HCT116 (cell line): ENCODE measurements around the gene NR2F6. TPM values are rescaled to one million over a fixed set of nuclear protein-coding genes. Genes with fewer than 3 reads are reported as not detected.
"Not testable (repeated sequence)": the region's sequence is repeated elsewhere in the genome, so short reads cannot be mapped to it uniquely, and the experiment has no call there.

Experiments used
- ATAC-seq: fragments of 200-7000 bp; cut with Tn5 transposase; 2 replicates; pipeline ENCODE4 v1.9.1; 2020; ENCODE audit warnings: mild to moderate bottlenecking, moderate library complexity
- BruUV-seq: library from RNA; stranded (reverse); fragments of 400-500 nt; replicated peaks from 2 replicates; lab custom pipeline; 2021; lab: Mats Ljungman, UMichigan
- CTCF ChIA-PET: fragments of 300-600 bp; sonication (Branson Sonifier 250); formaldehyde crosslinking; loops from one replicate; lab custom pipeline; 2021; ENCODE audit warnings: antibody characterized with exemption; lab: Charles Lee
- POLR2A ChIA-PET: fragments of 300-600, 350-600 bp; sonication (Branson Sonifier 250); formaldehyde crosslinking; loops from one replicate; lab custom pipeline; 2021; ENCODE audit warnings: antibody characterized with exemption; lab: Charles Lee
- RAD21 ChIA-PET, 2 experiments: fragments of 300-600 bp; sonication (Branson Sonifier 250); formaldehyde crosslinking; loops; one replicate each; lab custom pipeline; 2023; ENCODE audit warnings: low total read pairs in 2 of 2; ENCODE audit not compliant: uncharacterized antibody in 2 of 2, unreplicated experiment in 2 of 2, low non-redundant PET in 1 of 2; lab: Charles Lee
- DNase-seq: peaks from one replicate; pipeline ENCODE4 v3.0.0-alpha.2; 2010; ENCODE audit warnings: low read depth, low spot score
- H2AFZ ChIP-seq: fragments of 200-600 bp; shearing (Covaris generic), sonication (generic); 2 replicates; pipeline ENCODE4 v1.6.1; 2017; ENCODE audit warnings: low read depth, mixed run types, mixed read lengths, antibody characterized with exemption, low read length; ENCODE audit not compliant: poor library complexity, severe bottlenecking
- H3K27ac ChIP-seq: 2 replicates; pipeline ENCODE4 v1.5.1; 2012; ENCODE audit warnings: low read depth, low read length
- H3K27me3 ChIP-seq: fragments of 200-600 bp; sonication (generic); 2 replicates; pipeline ENCODE4 v1.6.1; 2016; ENCODE audit warnings: mixed run types, low read length, mixed read lengths; ENCODE audit not compliant: insufficient read depth
- H3K36me3 ChIP-seq, 2 experiments: fragments of 200-500 bp in 1 of 2; fragments of 200-600 bp in 1 of 2; sonication (Bioruptor generic) in 1 of 2; sonication (generic) in 1 of 2; 2 replicates each; pipeline versions ENCODE4 v1.5.1 to v1.6.1; 2014 to 2016; ENCODE audit warnings: low read length in 2 of 2, inconsistent platforms in 1 of 2, mixed read lengths in 1 of 2, mixed run types in 1 of 2; ENCODE audit not compliant: insufficient read depth in 2 of 2, control insufficient read depth in 1 of 2
- H3K4me1 ChIP-seq, 2 experiments: fragments of 200-600 bp in 1 of 2; sonication (generic) in 1 of 2; 2 replicates each; pipeline versions ENCODE4 v1.5.1 to v1.6.1; 2012 to 2017; ENCODE audit warnings: low read length in 2 of 2, inconsistent platforms in 1 of 2, mild to moderate bottlenecking in 1 of 2, mixed read lengths in 1 of 2, mixed run types in 1 of 2, moderate library complexity in 1 of 2; ENCODE audit not compliant: insufficient read depth in 2 of 2, control insufficient read depth in 1 of 2
- H3K4me2 ChIP-seq: fragments of 200-600 bp; sonication (generic); 2 replicates; pipeline ENCODE4 v1.6.1; 2017; ENCODE audit warnings: mixed run types, low read length, mixed read lengths
- H3K4me3 ChIP-seq, 2 experiments: fragments of 200-600 bp in 1 of 2; sonication (generic) in 1 of 2; replicated peaks in 1 of 2; 2 replicates each; pipeline ENCODE4 v1.5.1; 2011 to 2016; ENCODE audit warnings: low read length in 2 of 2, control low read depth in 1 of 2, low read depth in 1 of 2, mild to moderate bottlenecking in 1 of 2, mixed read lengths in 1 of 2, mixed run types in 1 of 2
- H3K79me2 ChIP-seq: fragments of 200-600 bp; sonication (generic); 2 replicates; pipeline ENCODE4 v1.6.1; 2017; ENCODE audit warnings: mild to moderate bottlenecking, mixed run types, low read length, moderate library complexity, mixed read lengths; ENCODE audit not compliant: insufficient read depth
- H3K9ac ChIP-seq: fragments of 200-600 bp; sonication (generic); 2 replicates; pipeline ENCODE4 v1.6.1; 2016; ENCODE audit warnings: low read length, mixed read lengths
- H3K9me2 ChIP-seq: fragments of 200-600 bp; sonication (generic), shearing (Covaris generic); 2 replicates; pipeline ENCODE4 v1.6.1; 2017; ENCODE audit warnings: mixed run types, mild to moderate bottlenecking, moderate library complexity; ENCODE audit not compliant: insufficient read depth
- H3K9me3 ChIP-seq, 2 experiments: fragments of 200-500 bp in 1 of 2; fragments of 200-600 bp in 1 of 2; sonication (Bioruptor generic) in 1 of 2; sonication (generic) in 1 of 2; 2 replicates each; pipeline ENCODE4 v1.6.1; 2014 to 2017; ENCODE audit warnings: low read length in 2 of 2, mixed read lengths in 2 of 2, inconsistent platforms in 1 of 2, low read depth in 1 of 2, mild to moderate bottlenecking in 1 of 2, mixed run types in 1 of 2, moderate library complexity in 1 of 2; ENCODE audit not compliant: control insufficient read depth in 1 of 2, insufficient read depth in 1 of 2
- H4K20me1 ChIP-seq: fragments of 200-600 bp; sonication (generic), shearing (Covaris generic); 2 replicates; pipeline ENCODE4 v1.6.1; 2017; ENCODE audit warnings: mixed run types, mild to moderate bottlenecking, moderate library complexity; ENCODE audit not compliant: insufficient read depth
- CBX3 ChIP-seq: IDR thresholded peaks from 2 replicates; pipeline ENCODE4 v1.6.1; 2012; ENCODE audit warnings: low read depth
- CEBPB ChIP-seq: IDR thresholded peaks from 2 replicates; pipeline ENCODE4 v1.6.1; 2012; ENCODE audit warnings: low read depth
- EGR1 ChIP-seq: IDR thresholded peaks from 2 replicates; pipeline ENCODE4 v1.6.1; 2012; ENCODE audit warnings: low read depth
- EZH2phosphoT487 ChIP-seq: fragments of 200-600 bp; IDR thresholded peaks from 2 replicates; pipeline ENCODE4 v1.6.1; 2018; ENCODE audit warnings: antibody characterized with exemption, borderline replicate concordance
- FOSL1 ChIP-seq: IDR thresholded peaks from 2 replicates; pipeline ENCODE4 v1.6.1; 2012; ENCODE audit warnings: low read depth
- JUND ChIP-seq: IDR thresholded peaks from 2 replicates; pipeline ENCODE4 v1.6.1; 2012
- POLR2AphosphoS5 ChIP-seq: IDR thresholded peaks from 2 replicates; pipeline ENCODE4 v1.6.1; 2011; ENCODE audit warnings: mild to moderate bottlenecking, low read depth, low read length, moderate library complexity
- RAD21 ChIP-seq: IDR thresholded peaks from 2 replicates; pipeline ENCODE4 v1.6.1; 2012; ENCODE audit warnings: low read depth, mild to moderate bottlenecking
- TCF7L2 ChIP-seq: IDR thresholded peaks from 2 replicates; pipeline ENCODE4 v1.7.0; 2011; ENCODE audit warnings: borderline replicate concordance, inconsistent platforms; ENCODE audit not compliant: insufficient read depth, insufficient read length; ENCODE audit errors: extremely low read depth
- intact Hi-C: fragments of 100-400 bp; cut with micrococcal nuclease; formaldehyde crosslinking; loops from 2 replicates; pipeline ENCODE4 v1.10.0; 2022
- total RNA-seq: library from RNA; stranded (reverse); gene quantifications from one replicate; pipeline ENCODE4 v1.2.1, GENCODE V29; 2021; ENCODE audit not compliant: unreplicated experiment

Gene NR2F6
- total RNA-seq, 1 experiment from 2014 or later: 88.0 TPM

DNA sequence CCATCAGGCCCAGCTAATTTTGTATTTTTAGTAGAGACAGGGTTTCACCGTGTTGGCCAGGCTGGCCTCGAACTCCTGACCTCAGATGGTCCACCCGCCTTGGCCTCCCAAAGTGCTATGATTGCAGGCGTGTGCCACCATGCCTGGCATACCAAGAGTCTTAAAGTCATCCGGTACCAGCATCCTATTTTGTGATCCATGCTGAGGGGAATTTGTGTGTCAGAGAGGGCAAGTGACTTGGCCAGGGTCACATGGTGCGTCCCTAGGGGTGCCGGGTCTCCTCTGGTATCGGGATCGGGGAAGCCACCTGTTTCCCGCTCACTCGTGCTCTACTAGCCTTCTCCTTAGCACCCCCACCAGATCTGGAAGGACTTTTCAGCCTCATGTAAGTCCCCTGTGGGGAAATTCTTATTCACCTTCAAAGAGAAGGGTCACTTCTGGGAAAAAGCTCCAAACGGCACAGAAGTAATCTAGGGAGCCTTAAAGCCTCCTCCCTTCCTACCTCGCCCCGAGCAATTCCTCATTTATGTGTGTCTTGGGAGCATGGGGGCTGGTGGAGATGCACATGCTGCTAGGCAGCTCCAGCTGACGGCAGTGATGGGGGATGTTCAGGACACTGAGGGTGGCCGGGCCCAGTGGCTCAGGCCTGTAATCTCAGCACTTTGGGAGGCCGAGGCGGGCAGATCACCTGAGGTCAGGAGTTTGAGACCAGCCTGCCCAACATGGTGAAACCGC is 29.9 kb upstream of the NR2F6 start (continued):
- TF ChIP-seq EZH2phosphoT487 (no peak), RAD21 (no peak), TCF7L2 (no peak), CBX3 (no peak)
- TF ChIP-seq, all 23 proteins: peak for 0

DNA sequence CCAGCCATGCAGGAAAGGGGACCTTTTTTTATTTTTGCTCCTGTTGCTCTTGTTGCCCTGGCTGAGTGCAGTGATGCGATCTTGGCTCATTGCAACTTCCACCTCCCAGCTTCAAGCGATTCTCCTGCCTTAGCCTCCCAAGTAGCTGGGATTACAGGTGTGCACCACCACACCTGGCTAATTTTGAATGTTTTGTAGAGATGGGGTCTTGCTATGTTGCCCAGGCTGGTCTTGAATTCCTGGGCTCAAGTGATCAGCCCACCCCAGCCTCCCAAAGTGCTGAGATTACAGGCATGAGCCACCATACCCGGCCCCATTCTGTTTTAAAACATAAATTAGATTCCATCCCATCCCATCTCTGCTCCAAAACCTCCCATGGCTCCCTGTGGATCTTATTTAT is 29.2 kb upstream of the NR2F6 start:
- H3K27me3 ChIP-seq, H3K4me1 ChIP-seq, BruUV-seq, H3K4me3 ChIP-seq, H3K9me3 ChIP-seq, CTCF ChIA-PET, RAD21 ChIA-PET, ATAC-seq, POLR2A ChIA-PET, H2AFZ ChIP-seq, H3K9me2 ChIP-seq, H3K9ac ChIP-seq, H3K79me2 ChIP-seq, H4K20me1 ChIP-seq, H3K27ac ChIP-seq, intact Hi-C loops, DNase-seq, H3K4me2 ChIP-seq: not testable (repeated sequence)
- peaks cover 17 to 46% of the 10 kb centered on the region in 2 experiments for H3K36me3 ChIP-seq

DNA sequence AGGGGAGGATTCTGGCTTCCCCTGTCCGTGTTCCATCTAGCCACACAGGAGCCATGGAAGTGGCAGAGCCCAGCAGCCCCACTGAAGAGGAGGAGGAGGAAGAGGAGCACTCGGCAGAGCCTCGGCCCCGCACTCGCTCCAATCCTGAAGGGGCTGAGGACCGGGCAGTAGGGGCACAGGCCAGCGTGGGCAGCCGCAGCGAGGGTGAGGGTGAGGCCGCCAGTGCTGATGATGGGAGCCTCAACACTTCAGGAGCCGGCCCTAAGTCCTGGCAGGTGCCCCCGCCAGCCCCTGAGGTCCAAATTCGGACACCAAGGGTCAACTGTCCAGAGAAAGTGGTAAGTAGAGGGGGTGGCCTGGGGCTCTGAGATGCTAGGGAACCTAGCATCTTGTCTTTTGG is 23.0 kb upstream of the NR2F6 start:
- ChIA-PET RAD21 (no interaction called here), POLR2A (interaction anchor here (0.9 kb wide), 1 partner anchor 42 kb away, joined by 3 read pairs; the partner anchor contains the start of gene OCEL1), CTCF (no interaction called here)
- intact Hi-C loops: no loop called here
- Histone ChIP-seq H4K20me1 (no peaks in the 10 kb centered on the region), H3K27me3 (no peaks in the 10 kb centered on the region), H3K79me2 (peaks cover 17% of the 10 kb centered on the region), H3K9me3 (no peaks in the 10 kb centered on the region), H2AFZ (no peak overlapping the region), H3K4me3 (peak overlapping the region; percentile 84 to 91; a peak in 3 of 4 replicates), H3K27ac (peak overlapping the region; percentile 65; the same call in 1 of the 2 replicates), H3K4me1 (peaks cover 3 to 9% of the 10 kb centered on the region in 2 experiments; a peak in 3 of 4 replicates), H3K9me2 (no peaks in the 10 kb centered on the region), H3K9ac (peak overlapping the region; percentile 91), H3K36me3 (peaks cover 6 to 24% of the 10 kb centered on the region in 2 experiments; a peak in 3 of 4 replicates), H3K4me2 (peak overlapping the region; percentile 93)
- no TSS peak for BruUV-seq
- DNase-seq: no peak
- TF ChIP-seq EGR1 (no peak), CEBPB (no peak), POLR2AphosphoS5 (no peak), JUND (no peak), TCF7L2 (no peak), FOSL1 (no peak)
- no peak for ATAC-seq
